ENCODE results near the gene MOB1B.
"Not testable (repeated sequence)": the region's sequence is repeated elsewhere in the genome, so short reads cannot be mapped to it uniquely, and the experiment has no call there.

Gene MOB1B

GRCh38 chr4:70901984-70902576 is at the start of gene MOB1B:
Gene MOB1B (plus strand): TSS chr4:70902369. CDS start chr4:70902537, 168 bp downstream.
- in situ Hi-C loops (cut with MboI; ENCODE audit: low sequenced_read_pairs) = no loop called here

GRCh38 chr4:70855464-70855863 is 46.7 kb upstream of the MOB1B start:
- in situ Hi-C loops (cut with MboI; ENCODE audit: low sequenced_read_pairs) = no loop called here

GRCh38 chr4:70858454-70858853 is 43.7 kb upstream of the MOB1B start:
- in situ Hi-C loops (cut with MboI; ENCODE audit: low sequenced_read_pairs) = no loop called here

GRCh38 chr4:70859066-70859465 is 43.1 kb upstream of the MOB1B start:
- in situ Hi-C loops (cut with MboI; ENCODE audit: low sequenced_read_pairs) = no loop called here

GRCh38 chr4:70863099-70863790 is 38.9 kb upstream of the MOB1B start:
- in situ Hi-C loops (cut with MboI; ENCODE audit: low sequenced_read_pairs) = no loop called here

- in situ Hi-C loops (cut with MboI; ENCODE audit: low sequenced_read_pairs) = no loop called here
Measured at GRCh38 chr4:70868778-70869177, 33.4 kb upstream of the MOB1B start.

- in situ Hi-C loops (cut with MboI; ENCODE audit: low sequenced_read_pairs) = no loop called here
Measured at GRCh38 chr4:70873216-70873615, 29.0 kb upstream of the MOB1B start.

GRCh38 chr4:70874268-70875156 is 27.7 kb upstream of the MOB1B start:
- in situ Hi-C loops (cut with MboI; ENCODE audit: low sequenced_read_pairs) = no loop called here

- in situ Hi-C loops (cut with MboI; ENCODE audit: low sequenced_read_pairs) = no loop called here
Measured at GRCh38 chr4:70877556-70877955, 24.6 kb upstream of the MOB1B start.

- in situ Hi-C loops (cut with MboI; ENCODE audit: low sequenced_read_pairs) = no loop called here
Measured at GRCh38 chr4:70880739-70881138, 21.4 kb upstream of the MOB1B start.

- in situ Hi-C loops (cut with MboI; ENCODE audit: low sequenced_read_pairs) = no loop called here
Measured at GRCh38 chr4:70885174-70885573, 17.0 kb upstream of the MOB1B start.

- in situ Hi-C loops (cut with MboI; ENCODE audit: low sequenced_read_pairs) = no loop called here
Measured at GRCh38 chr4:70892086-70892769, 9.9 kb upstream of the MOB1B start.

GRCh38 chr4:70893790-70894189 is 8.4 kb upstream of the MOB1B start:
- in situ Hi-C loops (cut with MboI; ENCODE audit: low sequenced_read_pairs) = no loop called here

GRCh38 chr4:70895405-70895804 is 6.8 kb upstream of the MOB1B start:
- in situ Hi-C loops (cut with MboI; ENCODE audit: low sequenced_read_pairs) = no loop called here

GRCh38 chr4:70895811-70896491 is 6.2 kb upstream of the MOB1B start:
- in situ Hi-C loops (cut with MboI; ENCODE audit: low sequenced_read_pairs) = no loop called here

GRCh38 chr4:70898581-70898980 is 3.6 kb upstream of the MOB1B start:
- in situ Hi-C loops (cut with MboI; ENCODE audit: low sequenced_read_pairs) = not testable (repeated sequence)

GRCh38 chr4:70901607-70901983 is 574 bp upstream of the MOB1B start:
- in situ Hi-C loops (cut with MboI; ENCODE audit: low sequenced_read_pairs) = no loop called here

- in situ Hi-C loops (cut with MboI; ENCODE audit: low sequenced_read_pairs) = no loop called here
Measured at GRCh38 chr4:70902577-70903290, 565 bp downstream of the MOB1B start.

GRCh38 chr4:70903291-70903603 is 1.1 kb downstream of the MOB1B start:
- in situ Hi-C loops (cut with MboI; ENCODE audit: low sequenced_read_pairs) = no loop called here

- in situ Hi-C loops (cut with MboI; ENCODE audit: low sequenced_read_pairs) = no loop called here
Measured at GRCh38 chr4:70908993-70909556, 6.9 kb downstream of the MOB1B start.

Data from HL-60/S4 treated with retinoic acid at 250 ng/mL for 4 days and 3 days (cell line).